Omental fat pad (tissue), 4 donors: Measurements from ENCODE around the gene ZNF138. TPM values are rescaled to one million over a fixed set of nuclear protein-coding genes. Genes with fewer than 3 reads are reported as not detected.
A peak's percentile ranks its signal among the peaks of the same experiment; 100 is the strongest.

ENCODE experiments used
- ATAC-seq: fragments of 150-250 bp; one replicate; pipeline ENCODE4 v1.9.1; 2016; ENCODE audit warnings: mild to moderate bottlenecking, moderate library complexity; ENCODE audit not compliant: low FRiP score
- DNase-seq: peaks from one replicate; pipeline ENCODE4 v3.0.0-alpha.2; 2019; ENCODE audit warnings: low spot score
- total RNA-seq, 4 donors: library from RNA; depleted of rRNA; stranded (reverse); fragments of >200 nt; gene quantifications; one replicate each; pipeline ENCODE4 v1.1.0, GENCODE V29; 2016
- TF ChIP-seq, protein P1 (sequence below), 3 donors: fragments of 450-650 bp; IDR thresholded peaks; one replicate each; pipeline ENCODE4 v1.5.1; 2016 to 2017; ENCODE audit warnings: antibody characterized with exemption in 3 of 3, mild to moderate bottlenecking in 3 of 3, moderate library complexity in 2 of 3

ZNF138 gene
- total RNA-seq, 4 donors from 2014 or later, result 4.1 to 13.9 (median 7.8) TPM

DNA sequence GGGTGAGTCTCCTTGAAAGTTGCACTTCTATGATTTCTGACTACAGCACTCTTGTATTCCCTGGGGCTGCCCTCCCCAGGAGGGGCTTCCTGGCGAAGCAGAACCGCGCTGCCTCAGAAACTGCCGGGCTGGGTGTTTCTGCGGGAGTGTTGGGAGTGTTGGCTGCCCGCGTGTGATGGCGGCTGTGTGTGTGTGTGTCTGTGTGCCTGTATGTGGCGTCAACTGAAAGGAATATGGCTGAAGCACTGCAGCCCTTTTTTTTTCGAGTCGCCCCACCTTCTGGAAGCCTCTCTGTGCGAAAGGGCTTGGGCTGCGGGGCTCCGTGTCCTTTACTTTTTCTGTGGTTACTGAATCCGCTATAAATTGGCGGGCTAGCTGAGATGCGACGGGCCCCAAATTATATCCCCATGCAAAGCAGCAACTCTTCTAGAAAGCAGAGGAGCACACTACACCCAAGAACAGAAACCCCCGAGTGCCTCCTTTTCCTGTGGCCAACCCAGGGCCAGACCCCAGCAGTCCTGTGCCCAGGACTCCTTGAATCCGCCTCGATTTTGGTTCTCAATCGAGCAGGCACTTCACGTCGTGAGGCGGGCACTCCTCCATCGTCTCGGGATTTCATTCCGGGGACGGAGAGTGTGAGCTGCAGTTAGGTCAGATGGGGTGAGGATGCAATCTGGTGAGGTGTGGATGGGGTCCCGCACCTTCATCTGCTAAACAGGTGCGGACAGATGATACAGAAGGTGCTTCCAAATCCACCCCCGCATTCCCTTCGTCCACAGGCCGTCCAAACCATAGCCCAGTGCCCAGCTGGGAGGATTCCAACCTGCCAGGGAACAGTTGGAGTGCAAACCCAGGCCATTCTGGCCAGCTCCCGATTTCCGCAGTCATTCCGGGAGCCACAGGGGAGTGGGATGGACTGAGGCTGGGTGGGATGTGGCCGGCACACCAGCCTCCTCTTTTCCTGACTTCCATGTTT lies 86.4 kb downstream of the ZNF138 start:
- TF ChIP-seq, protein P1, sequence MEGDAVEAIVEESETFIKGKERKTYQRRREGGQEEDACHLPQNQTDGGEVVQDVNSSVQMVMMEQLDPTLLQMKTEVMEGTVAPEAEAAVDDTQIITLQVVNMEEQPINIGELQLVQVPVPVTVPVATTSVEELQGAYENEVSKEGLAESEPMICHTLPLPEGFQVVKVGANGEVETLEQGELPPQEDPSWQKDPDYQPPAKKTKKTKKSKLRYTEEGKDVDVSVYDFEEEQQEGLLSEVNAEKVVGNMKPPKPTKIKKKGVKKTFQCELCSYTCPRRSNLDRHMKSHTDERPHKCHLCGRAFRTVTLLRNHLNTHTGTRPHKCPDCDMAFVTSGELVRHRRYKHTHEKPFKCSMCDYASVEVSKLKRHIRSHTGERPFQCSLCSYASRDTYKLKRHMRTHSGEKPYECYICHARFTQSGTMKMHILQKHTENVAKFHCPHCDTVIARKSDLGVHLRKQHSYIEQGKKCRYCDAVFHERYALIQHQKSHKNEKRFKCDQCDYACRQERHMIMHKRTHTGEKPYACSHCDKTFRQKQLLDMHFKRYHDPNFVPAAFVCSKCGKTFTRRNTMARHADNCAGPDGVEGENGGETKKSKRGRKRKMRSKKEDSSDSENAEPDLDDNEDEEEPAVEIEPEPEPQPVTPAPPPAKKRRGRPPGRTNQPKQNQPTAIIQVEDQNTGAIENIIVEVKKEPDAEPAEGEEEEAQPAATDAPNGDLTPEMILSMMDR (IDR thresholded peaks at IDR 0.05), result no peak
- ATAC-seq, result no peak

DNA sequence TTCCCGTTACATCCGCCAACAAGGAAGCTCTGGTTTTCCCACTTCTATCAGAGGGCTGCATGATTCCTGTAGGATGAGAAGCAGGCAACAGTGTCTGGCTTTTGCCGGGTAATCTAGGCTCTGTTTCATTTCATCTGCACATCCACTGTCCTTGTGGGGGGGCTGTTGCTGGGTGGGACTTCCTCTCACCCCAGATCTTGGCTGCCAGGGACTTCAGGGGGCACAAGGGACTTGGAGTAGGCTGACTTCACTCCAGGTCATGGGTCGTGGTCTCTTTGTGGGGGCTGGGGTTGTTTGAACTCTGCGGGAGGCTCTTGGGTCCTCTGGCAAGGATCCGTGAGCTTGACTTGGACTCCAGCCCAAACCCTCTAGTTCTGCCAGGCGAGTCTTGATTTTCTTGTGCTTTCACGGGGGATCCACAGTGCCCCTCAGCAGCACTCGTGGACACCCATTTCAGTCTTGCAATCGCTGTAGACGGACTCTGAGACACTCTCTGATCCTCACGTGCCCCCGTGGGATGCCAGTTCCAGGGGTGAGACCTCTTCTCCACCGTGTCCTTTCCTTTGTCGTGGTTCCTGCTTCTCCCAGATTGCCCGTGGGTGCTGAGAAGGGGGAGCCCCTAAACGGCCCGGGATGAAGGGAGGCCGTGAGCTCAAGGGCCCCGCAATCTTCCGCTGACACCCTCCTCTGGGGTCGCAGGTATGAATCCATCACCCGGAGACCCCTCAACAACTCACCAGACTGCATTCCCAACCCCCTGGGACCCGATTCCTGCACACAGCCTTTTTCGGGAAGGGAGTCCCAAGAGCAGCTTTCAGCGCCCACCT lies 87.4 kb downstream of the ZNF138 start:
- TF ChIP-seq, protein P1 (IDR thresholded peaks at IDR 0.05), result no peak
- no peak for ATAC-seq
- DNase-seq, result no peak

More for the DNA sequence above, 86.4 kb downstream of the ZNF138 start:
- no peak for DNase-seq

DNA sequence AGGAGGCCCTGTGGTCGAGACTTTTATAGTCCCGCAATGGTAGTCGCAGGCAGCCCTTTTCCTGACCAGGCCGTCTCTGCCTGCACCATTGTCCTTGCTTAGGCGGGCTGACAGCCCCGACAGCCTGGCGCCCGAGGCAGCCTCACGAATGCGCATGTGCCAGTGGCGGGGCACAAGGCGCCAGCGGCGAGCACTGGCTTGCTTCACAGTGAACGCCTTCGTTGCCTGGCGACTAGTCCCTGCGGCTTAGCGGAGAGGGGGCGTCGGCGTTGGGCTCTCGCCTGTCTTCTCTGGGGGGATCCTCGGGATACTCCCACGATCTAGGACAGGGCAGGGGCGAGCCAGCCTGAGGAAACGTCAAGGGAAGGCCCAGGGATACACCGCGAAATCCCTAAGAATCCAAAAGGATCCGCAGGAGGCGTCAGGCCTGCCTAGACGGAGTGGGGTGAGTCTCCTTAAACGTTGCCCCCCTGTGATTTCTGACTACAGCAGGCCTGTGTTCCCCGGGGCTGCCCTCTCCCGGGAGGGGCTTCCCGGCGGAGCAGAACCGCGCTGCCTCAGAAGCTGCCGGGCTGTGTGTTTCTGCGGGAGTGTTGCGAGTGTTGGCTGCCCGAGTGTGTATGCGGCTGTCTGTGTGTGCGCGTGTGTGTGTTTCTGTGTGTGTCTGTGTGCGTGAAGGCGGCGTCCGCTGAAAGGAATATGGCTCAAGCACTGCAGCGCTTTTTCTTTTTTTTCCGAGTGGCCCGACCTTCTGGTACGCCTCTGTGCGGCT lies 88.3 kb downstream of the ZNF138 start:
- peak; percentile 75 for ATAC-seq
- peak; percentile 49 for DNase-seq
- TF ChIP-seq, protein P1 (IDR thresholded peaks at IDR 0.05), result no peak

Other genes with a start within 250 kb of the ZNF138 start
- 10 to 100 TPM in 3 of 4 donors, 1 to 10 TPM in 1; 4.7 to 33.6 (median 15.1) TPM for gene ZNF680, start 231.4 kb upstream of the ZNF138 start, total RNA-seq
- gene ZNF107, start 128.3 kb upstream of the ZNF138 start, total RNA-seq, result 10 to 100 TPM in 1 of 4 donors, 1 to 10 TPM in 3; 2.2 to 12.9 (median 3.7) TPM
- 10 to 100 TPM in 1 of 4 donors, 1 to 10 TPM in 3; 2.4 to 12.9 (median 5.8) TPM for gene ZNF273, start 108.8 kb downstream of the ZNF138 start, total RNA-seq
- gene ZNF117, start 196.6 kb downstream of the ZNF138 start, total RNA-seq, result 10 to 100 TPM; 16.3 to 47.3 (median 29.0) TPM
- gene ERV3-1, start 212.3 kb downstream of the ZNF138 start, total RNA-seq, result 10 to 100 TPM; 26.3 to 85.8 (median 46.0) TPM